HUES48 (cell line): ENCODE data around the gene ATP11B.

ENCODE experiments used
- H3K27ac ChIP-seq: one replicate; pipeline ENCODE4 v1.7.0; 2013; ENCODE audit warnings: low read depth, low read length, inconsistent platforms
- H3K27me3 ChIP-seq: 2 replicates; pipeline ENCODE4 v1.6.1; 2013; ENCODE audit warnings: mild to moderate bottlenecking, low read length; ENCODE audit not compliant: control insufficient read depth, insufficient read depth
- H3K36me3 ChIP-seq: 2 replicates; pipeline ENCODE4 v1.6.1; 2013; ENCODE audit warnings: low read length; ENCODE audit not compliant: control insufficient read depth, insufficient read depth
- H3K4me1 ChIP-seq: 2 replicates; pipeline ENCODE4 v1.6.1; 2013; ENCODE audit warnings: mild to moderate bottlenecking, low read length; ENCODE audit not compliant: control insufficient read depth, insufficient read depth
- H3K4me3 ChIP-seq: 2 replicates; pipeline ENCODE4 v1.5.1; 2013; ENCODE audit warnings: mild to moderate bottlenecking, low read depth, low read length
- H3K9ac ChIP-seq: 2 replicates; pipeline ENCODE4 v1.6.1; 2013; ENCODE audit warnings: mild to moderate bottlenecking, low read depth, low read length, moderate library complexity
- H3K9me3 ChIP-seq: 2 replicates; pipeline ENCODE4 v1.6.1; 2013; ENCODE audit warnings: low read length; ENCODE audit not compliant: control insufficient read depth, insufficient read depth

The ATP11B gene

GRCh38 chr3:182783106-182783505 lies 10.2 kb upstream of the ATP11B start:
- H3K27ac ChIP-seq = no peak overlapping the region
- no peaks in the 10 kb centered on the region for H3K4me1 ChIP-seq
- H3K9me3 ChIP-seq = no peaks in the 10 kb centered on the region
- no peaks in the 10 kb centered on the region for H3K36me3 ChIP-seq
- H3K27me3 ChIP-seq = no peaks in the 10 kb centered on the region
- no peak overlapping the region for H3K4me3 ChIP-seq
- H3K9ac ChIP-seq = no peak overlapping the region

DNA sequence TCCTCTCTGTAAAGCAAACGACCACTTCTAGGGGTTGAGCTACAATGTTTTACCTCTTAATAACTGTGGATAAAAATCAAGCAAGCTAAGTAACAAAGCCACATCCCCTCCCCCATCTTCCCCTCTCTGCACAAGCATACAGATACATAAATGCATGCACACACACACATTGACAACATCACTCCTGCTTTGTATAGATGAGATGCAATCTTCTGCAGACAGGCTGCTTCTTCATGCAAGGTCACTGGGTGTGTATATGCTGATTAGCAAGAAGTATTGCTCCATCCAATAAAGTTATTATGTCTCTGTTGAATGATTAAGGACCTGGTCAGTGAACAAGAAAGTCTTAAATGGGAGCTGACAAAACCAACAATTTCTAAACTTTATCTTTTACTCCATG lies 8.8 kb upstream of the ATP11B start:
- Histone ChIP-seq H3K9ac (no peak overlapping the region), H3K36me3 (no peaks in the 10 kb centered on the region), H3K9me3 (no peaks in the 10 kb centered on the region), H3K27ac (no peak overlapping the region), H3K4me3 (no peak overlapping the region), H3K4me1 (no peaks in the 10 kb centered on the region), H3K27me3 (no peaks in the 10 kb centered on the region)

GRCh38 chr3:182785142-182785541 lies 8.2 kb upstream of the ATP11B start:
- no peaks in the 10 kb centered on the region for H3K4me1 ChIP-seq
- no peaks in the 10 kb centered on the region for H3K27me3 ChIP-seq
- H3K9me3 ChIP-seq = no peaks in the 10 kb centered on the region
- no peaks in the 10 kb centered on the region for H3K36me3 ChIP-seq
- no peak overlapping the region for H3K9ac ChIP-seq
- no peak overlapping the region for H3K27ac ChIP-seq
- no peak overlapping the region for H3K4me3 ChIP-seq

GRCh38 chr3:182785756-182786155 lies 7.5 kb upstream of the ATP11B start:
- Histone ChIP-seq H3K9me3 (no peaks in the 10 kb centered on the region), H3K27me3 (no peaks in the 10 kb centered on the region), H3K4me3 (no peak overlapping the region), H3K36me3 (no peaks in the 10 kb centered on the region), H3K27ac (no peak overlapping the region), H3K4me1 (no peaks in the 10 kb centered on the region), H3K9ac (no peak overlapping the region)

- Histone ChIP-seq H3K4me3 (no peak overlapping the region), H3K9me3 (no peaks in the 10 kb centered on the region), H3K27ac (no peak overlapping the region), H3K9ac (no peak overlapping the region), H3K36me3 (no peaks in the 10 kb centered on the region), H3K4me1 (no peaks in the 10 kb centered on the region), H3K27me3 (no peaks in the 10 kb centered on the region)
These were observed 6.6 kb upstream of the ATP11B start for GRCh38 chr3:182786564-182787196.

- Histone ChIP-seq H3K36me3 (no peaks in the 10 kb centered on the region), H3K4me3 (no peak overlapping the region), H3K27ac (no peak overlapping the region)
These were observed 5.8 kb upstream of the ATP11B start for GRCh38 chr3:182787302-182788036.

DNA sequence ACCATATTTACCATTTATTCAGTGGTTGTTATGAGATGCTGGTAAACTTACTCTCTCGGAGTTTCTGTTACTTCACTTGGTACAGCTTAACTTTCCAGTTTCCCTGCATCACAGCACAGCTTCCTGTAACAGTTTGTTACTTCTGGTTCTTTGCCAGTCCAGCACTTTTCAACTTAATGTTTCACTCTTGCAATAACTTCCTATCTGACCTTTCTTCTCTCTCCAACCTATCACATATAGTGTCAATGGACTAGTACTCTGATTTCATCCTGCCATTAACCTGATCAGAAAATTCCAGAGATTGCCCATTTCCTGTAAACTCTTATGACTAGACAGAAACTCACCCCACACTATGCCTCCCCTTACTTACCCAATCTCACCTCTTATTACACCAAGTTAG lies 3.9 kb upstream of the ATP11B start:
- no peak overlapping the region for H3K27ac ChIP-seq
- H3K4me1 ChIP-seq = peaks cover 4% of the 10 kb centered on the region; the same call in 1 of the 2 replicates
- peaks cover 7% of the 10 kb centered on the region for H3K27me3 ChIP-seq
- no peaks in the 10 kb centered on the region for H3K36me3 ChIP-seq
- H3K9me3 ChIP-seq = no peaks in the 10 kb centered on the region
- no peak overlapping the region for H3K9ac ChIP-seq
- H3K4me3 ChIP-seq = no peak overlapping the region

More at GRCh38 chr3:182787302-182788036, 5.8 kb upstream of the ATP11B start:
- Histone ChIP-seq H3K9ac (no peak overlapping the region), H3K27me3 (no peaks in the 10 kb centered on the region), H3K4me1 (no peaks in the 10 kb centered on the region), H3K9me3 (no peaks in the 10 kb centered on the region)

- H3K36me3 ChIP-seq = no peaks in the 10 kb centered on the region
- H3K27me3 ChIP-seq = peaks cover 19% of the 10 kb centered on the region
- no peak overlapping the region for H3K27ac ChIP-seq
- H3K4me3 ChIP-seq = no peak overlapping the region
- no peaks in the 10 kb centered on the region for H3K9me3 ChIP-seq
- H3K9ac ChIP-seq = no peak overlapping the region
- H3K4me1 ChIP-seq = peaks cover 12% of the 10 kb centered on the region; the same call in 1 of the 2 replicates
These were observed 2.7 kb upstream of the ATP11B start for GRCh38 chr3:182790612-182791011.

GRCh38 chr3:182793663-182794454 lies 555 bp downstream of the ATP11B start:
- Histone ChIP-seq H3K4me1 (peaks cover 12% of the 10 kb centered on the region; the same call in 1 of the 2 replicates), H3K36me3 (no peaks in the 10 kb centered on the region), H3K9ac (peak overlapping the region; percentile 59), H3K27me3 (peaks cover 20% of the 10 kb centered on the region), H3K9me3 (no peaks in the 10 kb centered on the region), H3K4me3 (peak overlapping the region; percentile 89), H3K27ac (peak overlapping the region; percentile 57)

- H3K27me3 ChIP-seq = peaks cover 20% of the 10 kb centered on the region
- no peak overlapping the region for H3K27ac ChIP-seq
- H3K9me3 ChIP-seq = no peaks in the 10 kb centered on the region
These were observed 1.4 kb downstream of the ATP11B start for GRCh38 chr3:182794455-182795388.

More at GRCh38 chr3:182794455-182795388, 1.4 kb downstream of the ATP11B start:
- H3K4me1 ChIP-seq = peaks cover 12% of the 10 kb centered on the region; the same call in 1 of the 2 replicates
- H3K9ac ChIP-seq = peak overlapping the region; percentile 59
- peak overlapping the region; percentile 89 for H3K4me3 ChIP-seq
- H3K36me3 ChIP-seq = no peaks in the 10 kb centered on the region
